Esophagus (tissue), 2 donors: ENCODE results near the gene PIK3R2. TPM values are rescaled to one million over a fixed set of nuclear protein-coding genes. Genes with fewer than 3 reads are reported as not detected.
A peak's percentile ranks its signal among the peaks of the same experiment; 100 is the strongest.

Experiments
- H3K27ac ChIP-seq, 2 donors: one replicate each; pipeline ENCODE4 v1.5.1; 2013; ENCODE audit warnings: low read depth in 2 of 2, mild to moderate bottlenecking in 2 of 2, inconsistent platforms in 1 of 2, low read length in 1 of 2, moderate library complexity in 1 of 2
- H3K27me3 ChIP-seq, 2 donors: one replicate each; pipeline ENCODE4 v1.6.1; 2013; ENCODE audit warnings: low read length in 2 of 2, control low read depth in 1 of 2, mild to moderate bottlenecking in 1 of 2; ENCODE audit not compliant: insufficient read depth in 2 of 2, control insufficient read depth in 1 of 2
- H3K36me3 ChIP-seq, 2 donors: one replicate each; pipeline ENCODE4 v1.6.1; 2013; ENCODE audit warnings: low read length in 1 of 2; ENCODE audit not compliant: control insufficient read depth in 2 of 2, insufficient read depth in 2 of 2
- H3K4me1 ChIP-seq, 2 donors: one replicate each; pipeline ENCODE4 v1.6.1; 2013; ENCODE audit warnings: low read length in 1 of 2; ENCODE audit not compliant: control insufficient read depth in 2 of 2, insufficient read depth in 2 of 2
- H3K4me3 ChIP-seq, 2 donors: one replicate each; pipeline ENCODE4 v1.5.1; 2013; ENCODE audit warnings: low read length in 2 of 2, mild to moderate bottlenecking in 2 of 2, low read depth in 1 of 2, moderate library complexity in 1 of 2
- H3K9me3 ChIP-seq, 2 donors: one replicate each; pipeline ENCODE4 v1.6.1; 2013; ENCODE audit warnings: mild to moderate bottlenecking in 2 of 2, low read depth in 1 of 2, low read length in 1 of 2, moderate library complexity in 1 of 2; ENCODE audit not compliant: control insufficient read depth in 2 of 2, insufficient read depth in 1 of 2
- WGBS, 2 donors: extraction: QIAGEN DNeasy Blood & Tissue Kit; methylation state at CpG; one replicate each; pipeline ENCODE4 v1.1.7; 2013; 5-methylcytosine and 5-hydroxymethylcytosine counted together
- polyA plus RNA-seq, 2 donors: library from polyadenylated mRNA; stranded (reverse); fragments of 200-250 nt; gene quantifications; one replicate each; pipeline ENCODE4 v1.2.3, GENCODE V29; 2013
- donor health status: healthy with polysubstance abuse.
- donor health status: Bipolar disorder and iron deficiency.

Gene PIK3R2
- polyA plus RNA-seq, 2 donors = 8.1 to 10.6 TPM

DNA sequence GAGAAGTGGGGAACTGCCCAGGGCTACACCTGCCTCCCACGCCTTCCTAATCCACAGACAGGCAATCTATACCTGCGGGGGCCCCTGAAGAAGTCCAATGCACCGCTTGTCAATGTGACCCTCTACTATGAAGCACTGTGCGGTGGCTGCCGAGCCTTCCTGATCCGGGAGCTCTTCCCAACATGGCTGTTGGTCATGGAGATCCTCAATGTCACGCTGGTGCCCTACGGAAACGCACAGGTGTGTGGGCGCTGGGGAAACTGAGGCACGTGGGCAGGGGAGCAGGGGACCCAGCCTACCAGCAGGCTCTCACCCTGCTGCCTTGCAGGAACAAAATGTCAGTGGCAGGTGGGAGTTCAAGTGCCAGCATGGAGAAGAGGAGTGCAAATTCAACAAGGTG lies 22.0 kb downstream of the PIK3R2 start:
- peaks cover 0 to 2% of the 10 kb centered on the region in 2 donors for H3K36me3 ChIP-seq
- peaks cover 3 to 4% of the 10 kb centered on the region in 2 donors for H3K4me1 ChIP-seq
- H3K27ac ChIP-seq = no peak overlapping the region
- H3K9me3 ChIP-seq = no peaks in the 10 kb centered on the region
- H3K27me3 ChIP-seq = no peaks in the 10 kb centered on the region
- WGBS, 2 donors = 82 to 83% methylated on average over 11 of the region's 11 CpGs
- no peak overlapping the region for H3K4me3 ChIP-seq

DNA sequence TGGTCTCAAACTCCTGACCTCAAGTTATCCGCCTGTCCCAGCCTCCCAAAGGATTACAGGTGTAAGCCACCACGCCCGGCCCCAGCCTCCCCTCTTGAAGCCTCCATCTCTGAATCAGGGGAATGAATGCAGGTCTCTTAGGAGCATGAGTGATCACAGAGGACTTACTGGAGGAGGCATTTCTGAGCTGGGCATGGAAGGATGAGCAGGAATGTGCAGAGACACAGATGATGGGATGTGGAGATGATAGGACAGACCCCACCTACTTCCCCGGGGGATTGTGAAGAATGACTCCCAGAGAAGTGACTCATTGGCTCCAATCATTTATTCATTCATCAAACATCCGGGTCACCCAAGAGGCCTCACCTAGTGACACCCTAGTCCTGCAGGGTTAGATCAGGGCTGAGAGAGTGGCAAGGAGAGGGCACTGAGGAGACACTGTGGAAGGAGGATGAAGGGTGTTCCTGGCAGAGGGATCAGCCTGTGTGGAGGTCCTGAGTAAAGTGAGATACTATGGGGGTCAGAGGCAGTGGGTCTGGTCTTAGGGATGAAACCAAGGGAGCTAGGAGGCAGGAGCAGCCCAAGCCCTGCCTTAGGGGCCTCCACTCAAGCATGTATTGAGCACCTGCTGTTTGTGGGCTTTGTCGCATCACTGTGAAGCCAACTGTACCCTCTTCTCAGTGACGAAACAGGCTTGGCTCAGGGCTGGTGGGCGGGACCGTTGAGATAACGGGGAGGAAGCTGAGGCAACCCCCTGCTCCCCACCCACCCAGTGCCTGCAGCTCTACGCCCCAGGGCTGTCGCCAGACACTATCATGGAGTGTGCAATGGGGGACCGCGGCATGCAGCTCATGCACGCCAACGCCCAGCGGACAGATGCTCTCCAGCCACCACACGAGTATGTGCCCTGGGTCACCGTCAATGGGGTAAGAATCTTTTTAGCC lies 23.7 kb downstream of the PIK3R2 start:
- Histone ChIP-seq H3K27ac (no peak overlapping the region), H3K4me1 (peaks cover 3 to 4% of the 10 kb centered on the region in 2 donors), H3K9me3 (no peaks in the 10 kb centered on the region), H3K36me3 (peaks cover 0 to 2% of the 10 kb centered on the region in 2 donors), H3K4me3 (no peak overlapping the region), H3K27me3 (no peaks in the 10 kb centered on the region)
- 83 to 84% methylated on average over 19 of the region's 19 CpGs for WGBS, 2 donors

DNA sequence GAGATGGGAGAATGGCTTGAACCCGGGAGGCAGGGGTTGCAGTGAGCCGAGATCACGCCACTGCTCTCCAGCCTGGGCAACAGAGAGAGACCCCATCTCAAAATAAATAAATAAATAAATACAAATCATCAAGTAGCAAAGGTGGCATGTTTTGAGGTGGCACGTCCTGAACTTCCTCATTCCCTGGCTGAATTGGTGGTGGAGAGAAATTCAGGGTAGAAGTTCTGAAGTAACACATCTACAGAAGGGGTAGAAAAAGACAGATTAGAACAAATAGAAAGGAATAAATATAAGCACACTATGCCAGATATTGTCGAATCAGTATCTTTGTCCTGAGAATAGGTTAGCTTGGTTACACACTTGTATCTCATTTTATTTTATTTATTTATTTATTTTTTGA lies 27.0 kb downstream of the PIK3R2 start:
- no peak overlapping the region for H3K27ac ChIP-seq
- no peak overlapping the region for H3K4me3 ChIP-seq
- H3K9me3 ChIP-seq = no peaks in the 10 kb centered on the region
- 91 to 94% methylated on average over 5 of the region's 5 CpGs for WGBS, 2 donors
- peaks cover 0 to 2% of the 10 kb centered on the region in 2 donors for H3K36me3 ChIP-seq
- H3K4me1 ChIP-seq = peaks cover 0 to 3% of the 10 kb centered on the region in 2 donors
- H3K27me3 ChIP-seq = no peaks in the 10 kb centered on the region

DNA sequence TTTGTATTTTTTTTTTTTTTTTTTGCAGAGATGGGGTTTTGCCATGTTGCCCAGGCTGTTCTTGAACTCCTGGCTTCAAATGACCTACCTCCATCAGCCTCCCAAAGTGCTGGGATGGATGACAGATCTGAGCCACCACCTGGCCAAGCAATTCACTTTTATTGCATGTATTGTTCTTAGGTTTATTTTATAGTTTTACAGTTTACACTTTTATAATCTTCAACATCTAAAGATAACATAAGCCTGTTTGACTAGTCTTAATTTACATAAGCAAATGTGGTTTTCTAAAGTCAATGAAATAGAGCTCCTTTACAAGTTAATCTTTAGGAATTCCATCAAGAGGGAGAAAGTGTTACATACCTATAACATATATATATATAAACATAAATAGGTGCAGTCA lies 30.6 kb downstream of the PIK3R2 start:
- no peaks in the 10 kb centered on the region for H3K9me3 ChIP-seq
- no peaks in the 10 kb centered on the region for H3K36me3 ChIP-seq
- no peak overlapping the region for H3K27ac ChIP-seq

DNA sequence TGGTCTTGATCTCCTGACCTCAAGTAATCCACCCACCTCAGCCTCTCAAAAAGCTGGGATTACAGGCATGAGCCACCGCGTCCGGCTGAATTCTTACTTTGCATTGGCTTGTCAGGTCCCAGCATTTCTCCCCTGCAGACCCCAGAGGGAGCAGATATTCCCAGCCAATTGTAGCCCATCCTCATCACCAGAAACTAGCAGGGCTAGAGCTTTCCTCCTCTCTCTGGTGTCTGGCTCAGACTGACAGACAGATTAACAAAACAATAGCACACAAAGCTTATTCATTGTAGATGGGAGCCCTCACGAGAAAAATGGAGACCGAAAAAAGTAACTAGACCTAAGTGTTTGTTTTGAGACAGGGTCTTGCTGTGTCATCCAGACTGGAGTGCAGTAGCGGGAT lies 32.6 kb downstream of the PIK3R2 start:
- Histone ChIP-seq H3K27me3 (no peaks in the 10 kb centered on the region), H3K27ac (no peak overlapping the region), H3K36me3 (no peaks in the 10 kb centered on the region), H3K9me3 (no peaks in the 10 kb centered on the region), H3K4me3 (no peak overlapping the region), H3K4me1 (no peaks in the 10 kb centered on the region)
- 66 to 72% methylated on average over 6 of the region's 6 CpGs for WGBS, 2 donors

More for the DNA sequence above, 30.6 kb downstream of the PIK3R2 start:
- Histone ChIP-seq H3K27me3 (no peaks in the 10 kb centered on the region), H3K4me1 (no peaks in the 10 kb centered on the region), H3K4me3 (no peak overlapping the region)

DNA sequence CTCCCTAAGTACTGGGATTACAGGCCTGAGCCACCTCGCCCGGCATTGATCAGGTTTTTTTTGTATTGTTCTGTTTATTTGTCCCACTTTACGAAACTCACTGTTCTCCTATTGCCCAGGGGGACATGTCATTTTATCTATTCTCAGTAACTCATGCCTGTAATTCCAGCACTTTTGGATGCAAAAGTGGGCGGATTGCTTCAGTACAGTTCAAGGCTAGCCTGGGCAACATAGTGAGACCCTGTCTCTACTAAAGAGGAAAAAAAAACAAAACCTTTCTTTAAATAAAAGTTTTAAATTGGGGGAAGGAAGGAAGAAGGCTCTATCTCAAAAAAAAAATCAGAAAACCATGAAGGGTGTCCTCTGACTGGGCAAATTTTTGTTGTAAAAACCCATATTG lies 37.3 kb downstream of the PIK3R2 start:
- WGBS, 2 donors = 73 to 83% methylated on average over 4 of the region's 4 CpGs
- Histone ChIP-seq H3K4me1 (peaks cover 7 to 11% of the 10 kb centered on the region in 2 donors), H3K36me3 (no peaks in the 10 kb centered on the region), H3K27me3 (no peaks in the 10 kb centered on the region), H3K27ac (no peak overlapping the region), H3K4me3 (no peak overlapping the region), H3K9me3 (no peaks in the 10 kb centered on the region)

DNA sequence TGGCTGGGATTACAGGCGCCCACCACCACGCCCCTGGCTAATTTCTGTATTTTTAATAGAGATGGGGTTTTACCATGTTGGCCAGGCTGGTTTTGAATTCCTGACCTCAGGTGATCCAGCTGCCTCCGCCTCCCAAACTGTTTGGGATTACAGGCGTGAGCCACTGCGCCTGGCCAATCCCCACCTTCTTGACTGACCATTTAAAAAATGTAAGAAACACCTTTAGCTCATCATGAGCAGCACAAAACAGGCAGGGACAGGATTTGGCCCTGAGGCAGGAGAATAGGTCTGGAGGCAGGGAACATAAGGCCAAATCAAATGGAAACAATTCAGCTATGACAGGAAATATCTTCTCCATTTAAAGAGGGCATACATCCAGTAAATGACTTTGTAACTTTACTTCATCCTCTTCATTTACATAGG lies 38.7 kb downstream of the PIK3R2 start:
- no peaks in the 10 kb centered on the region for H3K27me3 ChIP-seq
- peaks cover 7 to 11% of the 10 kb centered on the region in 2 donors for H3K4me1 ChIP-seq
- H3K9me3 ChIP-seq = no peaks in the 10 kb centered on the region
- peak overlapping the region in 1 of 2 donors; percentile 41 for H3K4me3 ChIP-seq
- peak overlapping the region; percentile 65 to 84 for H3K27ac ChIP-seq
- 51 to 54% methylated on average over 5 of the region's 5 CpGs for WGBS, 2 donors
- H3K36me3 ChIP-seq = peaks cover 4 to 6% of the 10 kb centered on the region in 2 donors

DNA sequence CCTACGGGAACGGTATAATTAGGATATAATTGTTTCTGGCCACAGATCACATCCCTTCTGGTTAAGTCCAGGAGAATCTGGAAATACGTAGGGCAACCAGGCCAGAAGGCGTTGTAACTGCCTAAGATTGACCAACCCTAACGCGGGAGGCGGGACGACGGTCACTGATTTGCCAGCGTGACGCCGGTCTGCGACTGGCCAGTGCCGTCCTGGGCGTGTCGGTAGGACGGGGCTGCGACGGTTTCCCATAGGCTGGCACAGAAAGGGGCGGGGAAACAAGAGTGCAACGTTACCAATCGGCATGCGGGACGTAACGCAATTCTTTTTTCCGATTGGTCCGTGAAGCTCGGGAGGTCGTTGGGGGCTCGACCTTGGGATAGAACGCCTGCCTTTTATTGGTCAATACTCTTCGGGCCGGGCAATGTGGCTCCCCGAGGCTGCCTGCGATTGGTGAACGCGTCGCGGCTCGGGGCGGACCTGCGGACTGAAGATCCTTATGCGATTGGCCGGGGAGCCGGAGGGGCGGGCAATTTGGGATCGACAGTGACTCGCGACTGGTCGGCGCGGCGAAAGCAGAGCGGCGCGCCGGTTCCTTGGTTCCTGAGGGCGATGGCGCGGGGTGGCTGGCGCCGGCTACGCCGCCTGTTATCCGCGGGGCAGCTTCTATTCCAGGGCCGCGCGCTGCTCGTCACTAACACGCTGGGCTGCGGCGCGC lies 39.9 kb downstream of the PIK3R2 start, which contains the start of gene MPV17L2:
MPV17L2 (plus strand) TSS at position 546 of the 715 bp plus-strand sequence; CDS start at position 610, 64 bp downstream.
- WGBS, 2 donors = 0% methylated on average over 74 of the region's 74 CpGs
- Histone ChIP-seq H3K4me1 (peaks cover 7 to 11% of the 10 kb centered on the region in 2 donors), H3K27ac (peak within 1 kb of the TSS; percentile 91 to 95), H3K9me3 (no peaks in the 10 kb centered on the region), H3K27me3 (no peaks in the 10 kb centered on the region), H3K4me3 (peak within 1 kb of the TSS; percentile 60 to 79), H3K36me3 (peaks cover 7 to 11% of the 10 kb centered on the region in 2 donors)

DNA sequence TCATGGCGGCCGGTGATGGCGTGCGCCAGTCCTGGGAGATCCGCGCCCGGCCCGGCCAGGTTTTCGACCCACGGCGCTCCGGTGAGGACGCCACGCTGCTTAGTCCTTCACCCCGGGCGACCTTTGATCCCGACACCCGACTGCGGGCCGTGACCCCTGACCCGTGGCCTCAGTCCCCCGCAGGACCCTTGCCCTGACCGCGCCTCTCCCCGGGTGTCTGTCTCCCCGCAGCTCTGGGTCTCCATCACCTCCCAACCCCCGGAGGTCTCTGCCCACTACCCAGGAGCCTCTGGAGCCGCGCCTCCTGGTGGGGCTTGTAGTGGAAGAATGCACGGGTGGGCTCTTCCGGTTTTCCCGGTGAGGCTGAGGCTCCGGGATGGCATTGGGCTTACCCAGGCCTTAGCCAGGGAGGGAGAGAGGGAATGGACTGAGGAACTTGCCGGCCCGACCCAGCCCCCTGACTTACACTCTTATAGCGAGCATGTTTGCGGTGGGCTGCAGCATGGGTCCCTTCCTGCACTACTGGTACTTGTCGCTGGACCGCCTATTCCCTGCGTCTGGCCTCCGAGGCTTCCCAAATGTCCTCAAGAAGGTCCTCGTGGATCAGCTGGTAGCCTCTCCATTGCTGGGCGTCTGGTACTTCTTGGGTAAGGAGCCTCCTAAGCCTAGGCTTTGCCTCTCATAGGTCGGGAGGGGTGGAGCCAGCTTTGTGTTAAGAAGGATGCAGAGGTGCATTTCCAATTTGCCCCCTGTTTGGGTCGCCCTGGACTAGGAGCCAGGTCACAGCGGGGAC lies 40.6 kb downstream of the PIK3R2 start:
- Histone ChIP-seq H3K4me1 (peaks cover 7 to 11% of the 10 kb centered on the region in 2 donors), H3K27ac (peak overlapping the region; percentile 91 to 93), H3K36me3 (peaks cover 13 to 18% of the 10 kb centered on the region in 2 donors), H3K9me3 (no peaks in the 10 kb centered on the region), H3K4me3 (peak overlapping the region; percentile 60 to 79), H3K27me3 (no peaks in the 10 kb centered on the region)
- WGBS, 2 donors = 4 to 5% methylated on average over 46 of the region's 46 CpGs
